Stimulated activated naive B cell treated with anti-CD40 and anti-IgM and Interleukin-4, amounts not matched to agents 10 μg/mL and 1 μg/mL and 100 μg/mL, for 72 hours (primary cell): ENCODE measurements around the gene PAK6.

Experiments
- ATAC-seq, 2 donors: fragments of 150-1000 bp; cut with Tn5 transposase; replicated peaks; 2 replicates each; pipeline ENCODE4 v1.10.0; 2021; ENCODE audit warnings: moderate library complexity in 1 of 2
- DNase-seq: peaks from one replicate; pipeline ENCODE4 v3.0.0; 2021
- H3K27ac Mint-ChIP-seq: one replicate; pipeline ENCODE4 v1.8.0; 2022; ENCODE audit warnings: mild to moderate bottlenecking, mixed read lengths
- H3K27me3 Mint-ChIP-seq, 2 donors: one replicate each; pipeline ENCODE4 v1.8.0; 2022; ENCODE audit warnings: mixed read lengths in 2 of 2
- H3K36me3 Mint-ChIP-seq, 2 donors: one replicate each; pipeline ENCODE4 v1.8.0; 2022; ENCODE audit warnings: mixed read lengths in 2 of 2, mild to moderate bottlenecking in 1 of 2
- H3K4me1 Mint-ChIP-seq, 2 donors: one replicate each; pipeline ENCODE4 v1.8.0; 2022; ENCODE audit warnings: mixed read lengths in 2 of 2, mild to moderate bottlenecking in 1 of 2
- H3K4me3 Mint-ChIP-seq, 2 donors: one replicate each; pipeline ENCODE4 v1.8.0; 2022; ENCODE audit warnings: mild to moderate bottlenecking in 2 of 2, mixed read lengths in 2 of 2, moderate library complexity in 1 of 2
- H3K9me3 Mint-ChIP-seq, 2 donors: one replicate each; pipeline ENCODE4 v1.8.0; 2022; ENCODE audit warnings: mixed read lengths in 2 of 2, mild to moderate bottlenecking in 1 of 2

The PAK6 gene

DNA sequence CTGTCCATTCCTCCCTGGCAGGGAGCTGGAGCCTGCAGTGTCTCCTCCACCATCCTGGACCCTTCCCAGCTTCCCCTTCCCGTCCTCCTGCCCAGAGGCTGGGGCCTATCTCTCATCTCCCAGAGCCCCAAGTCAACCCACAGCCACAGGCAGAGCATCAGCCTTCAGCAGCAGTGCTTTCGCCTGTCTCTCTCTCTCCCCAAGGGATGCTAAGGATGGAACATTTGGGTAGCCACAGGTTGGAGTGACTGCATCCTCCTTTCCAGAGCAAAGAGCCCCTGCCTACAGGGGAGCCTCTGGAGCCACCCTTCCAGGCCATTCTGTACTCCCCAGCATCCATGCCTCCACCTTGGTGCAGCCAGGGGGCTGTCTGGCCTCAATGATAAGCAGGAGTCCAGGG, 64.7 kb downstream of the PAK6 start:
- Mint-ChIP-seq H3K36me3 (peaks cover 44 to 55% of the 10 kb centered on the region in 2 donors), H3K4me1 (peaks cover 15 to 32% of the 10 kb centered on the region in 2 donors), H3K27me3 (no peaks in the 10 kb centered on the region), H3K9me3 (peaks cover 0 to 4% of the 10 kb centered on the region in 2 donors), H3K4me3 (no peak overlapping the region), H3K27ac (no peak overlapping the region)
- no peak for ATAC-seq
- no peak for DNase-seq

- Mint-ChIP-seq H3K27me3 (no peaks in the 10 kb centered on the region), H3K4me1 (peaks cover 26 to 48% of the 10 kb centered on the region in 2 donors), H3K4me3 (no peak overlapping the region), H3K27ac (peak overlapping the region; percentile 51), H3K36me3 (peaks cover 31 to 38% of the 10 kb centered on the region in 2 donors), H3K9me3 (peaks cover 0 to 2% of the 10 kb centered on the region in 2 donors)
- ATAC-seq (no peak), DNase-seq (no peak)
These were observed 66.4 kb downstream of the PAK6 start for GRCh38 chr15:40305281-40305680.

DNA sequence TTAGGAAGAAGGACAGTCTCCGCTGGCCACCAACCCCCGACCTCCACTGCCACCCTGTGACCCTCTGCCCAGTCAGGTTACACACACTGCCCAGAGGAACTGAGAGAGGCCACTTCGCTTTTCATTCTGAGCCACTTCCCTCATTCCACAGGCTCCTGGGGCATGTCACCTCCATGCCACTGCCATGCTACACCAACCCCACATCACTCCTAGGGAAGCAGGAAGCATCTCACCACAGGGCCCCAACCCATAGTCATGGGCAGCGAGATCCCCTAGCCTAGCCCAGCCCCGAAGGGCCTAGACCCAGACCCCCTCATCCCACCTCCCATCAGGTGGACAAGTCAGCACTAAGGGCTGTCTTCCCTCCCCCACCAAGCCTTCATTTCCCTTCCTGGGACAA, 67.5 kb downstream of the PAK6 start:
- no peak for DNase-seq

GRCh38 chr15:40306908-40307307, 68.0 kb downstream of the PAK6 start:
- no peak for ATAC-seq
- H3K36me3 Mint-ChIP-seq = peaks cover 21 to 23% of the 10 kb centered on the region in 2 donors
- H3K4me3 Mint-ChIP-seq = peak overlapping the region; percentile 93 to 96

More for the DNA sequence above, 67.5 kb downstream of the PAK6 start:
- H3K4me3 Mint-ChIP-seq = peak overlapping the region; percentile 93 to 96
- H3K27me3 Mint-ChIP-seq = no peaks in the 10 kb centered on the region
- H3K27ac Mint-ChIP-seq = peak overlapping the region; percentile 70
- no peak for ATAC-seq
- peaks cover 26 to 48% of the 10 kb centered on the region in 2 donors for H3K4me1 Mint-ChIP-seq
- peaks cover 26 to 28% of the 10 kb centered on the region in 2 donors for H3K36me3 Mint-ChIP-seq
- H3K9me3 Mint-ChIP-seq = no peaks in the 10 kb centered on the region

DNA sequence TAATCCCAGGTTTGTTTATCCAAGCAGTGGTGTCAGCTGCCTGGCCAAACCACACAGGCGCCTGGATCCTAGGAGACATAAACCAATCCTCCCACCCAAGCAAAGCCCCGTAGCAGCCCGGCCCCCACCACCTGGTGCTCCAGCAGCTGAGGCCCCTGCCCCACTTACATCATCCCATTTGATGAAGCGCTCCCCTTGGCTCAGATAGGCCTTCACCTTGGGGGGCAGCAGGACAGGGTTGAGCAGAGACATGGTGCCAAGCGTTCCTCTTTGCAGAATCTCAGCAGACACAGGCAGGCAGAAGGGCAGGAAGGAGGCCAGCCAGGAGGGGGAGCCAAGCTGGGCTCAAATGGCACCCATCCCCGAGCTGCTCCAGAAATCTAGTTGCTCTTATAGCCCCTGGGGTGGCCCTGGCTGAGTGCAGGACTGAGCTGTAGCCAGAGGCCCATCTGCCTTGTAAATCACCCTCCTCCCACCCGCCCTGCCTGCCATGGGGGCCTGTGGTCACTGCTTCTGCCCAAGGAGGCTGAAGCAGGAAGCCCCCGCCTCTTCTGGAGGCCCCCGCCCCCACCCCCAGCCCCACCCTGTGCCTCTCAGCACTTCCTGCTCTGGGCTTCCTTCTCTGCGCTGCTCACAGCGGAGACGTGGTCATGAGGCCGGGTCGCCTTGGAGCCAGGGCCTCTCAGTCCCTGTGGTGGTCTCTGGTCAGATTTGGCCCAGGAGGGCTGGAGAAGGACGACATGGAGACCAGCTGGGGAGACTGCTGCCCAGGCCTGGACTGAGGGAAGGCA, 68.8 kb downstream of the PAK6 start, which contains the start of gene PLCB2:
Gene PLCB2 (minus strand): TSS at position 515 of the 791 bp plus-strand sequence. CDS start 263 bp downstream, at position 252.
- peak; percentile 49 for DNase-seq
- H3K4me3 Mint-ChIP-seq = peak within 1 kb of the TSS; percentile 93 to 96
- H3K9me3 Mint-ChIP-seq = no peaks in the 10 kb centered on the region
- no peaks in the 10 kb centered on the region for H3K27me3 Mint-ChIP-seq
- peaks cover 23 to 41% of the 10 kb centered on the region in 2 donors for H3K4me1 Mint-ChIP-seq
- peak; percentile 80 to 81 for ATAC-seq
- peaks cover 17 to 18% of the 10 kb centered on the region in 2 donors for H3K36me3 Mint-ChIP-seq
- H3K27ac Mint-ChIP-seq = peak within 1 kb of the TSS; percentile 99

More at GRCh38 chr15:40306908-40307307, 68.0 kb downstream of the PAK6 start:
- H3K27me3 Mint-ChIP-seq = no peaks in the 10 kb centered on the region
- H3K27ac Mint-ChIP-seq = peak overlapping the region; percentile 70
- peaks cover 23 to 43% of the 10 kb centered on the region in 2 donors for H3K4me1 Mint-ChIP-seq
- no peak for DNase-seq
- H3K9me3 Mint-ChIP-seq = no peaks in the 10 kb centered on the region

DNA sequence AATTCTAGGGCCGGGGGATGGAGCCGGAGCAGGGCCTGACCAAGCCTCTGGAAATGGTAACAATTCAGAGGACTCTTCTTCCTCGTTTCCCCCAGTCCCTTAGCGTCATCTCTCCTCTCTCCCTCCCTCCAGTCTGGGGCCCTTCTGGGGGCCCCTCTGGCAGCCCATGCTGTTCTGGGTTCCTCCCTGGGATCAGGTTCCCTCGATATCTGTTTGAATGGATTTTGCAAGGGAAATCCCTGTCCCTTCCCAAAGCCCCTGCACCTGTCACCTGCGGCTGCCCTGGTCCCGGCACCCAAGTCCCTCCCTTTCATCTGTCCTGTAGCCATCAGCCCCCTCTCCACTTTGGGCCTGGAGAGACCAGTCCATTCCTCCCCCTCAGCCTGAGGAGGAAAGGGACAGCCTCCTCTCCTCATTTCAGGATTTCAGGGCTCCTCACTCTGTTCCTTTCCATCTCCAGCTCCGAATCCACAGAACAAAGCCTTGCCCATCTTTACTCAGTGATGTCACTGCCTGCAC, 70.5 kb downstream of the PAK6 start:
- no peak for ATAC-seq
- no peak for DNase-seq
- Mint-ChIP-seq H3K27ac (peak overlapping the region; percentile 99), H3K36me3 (peaks cover 2 to 3% of the 10 kb centered on the region in 2 donors), H3K9me3 (no peaks in the 10 kb centered on the region), H3K4me1 (peaks cover 23 to 46% of the 10 kb centered on the region in 2 donors), H3K4me3 (peak overlapping the region; percentile 93 to 96), H3K27me3 (no peaks in the 10 kb centered on the region)

- peak; percentile 26 to 44 for ATAC-seq
- peak; percentile 39 for DNase-seq
- H3K4me1 Mint-ChIP-seq = peaks cover 23 to 46% of the 10 kb centered on the region in 2 donors
These were observed 71.4 kb downstream of the PAK6 start for GRCh38 chr15:40310001-40310959.

DNA sequence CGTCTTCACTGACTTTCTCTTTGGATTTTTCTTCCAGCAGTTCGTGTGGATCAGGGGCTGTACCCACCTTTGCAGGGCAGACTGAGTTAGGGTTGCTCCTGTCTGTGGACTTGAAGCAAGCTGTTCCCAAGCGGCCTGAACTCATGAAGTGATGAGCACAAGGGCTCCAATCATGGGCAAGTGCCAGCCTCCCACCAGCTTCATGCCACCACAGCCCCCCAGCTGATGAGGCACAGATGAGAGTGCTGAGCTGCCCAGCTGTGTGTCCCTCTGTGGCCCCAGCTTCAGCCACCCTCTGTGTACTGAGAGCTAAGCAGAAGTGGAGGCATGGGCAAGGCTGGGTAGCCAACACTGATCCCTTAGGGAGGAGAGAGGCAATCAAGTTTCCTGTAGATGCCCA, 72.1 kb downstream of the PAK6 start:
- no peak for DNase-seq
- Mint-ChIP-seq H3K4me1 (peaks cover 21 to 43% of the 10 kb centered on the region in 2 donors), H3K27me3 (peaks cover 8 to 11% of the 10 kb centered on the region in 2 donors), H3K27ac (no peak overlapping the region), H3K9me3 (no peaks in the 10 kb centered on the region), H3K4me3 (no peak overlapping the region), H3K36me3 (peaks cover 0 to 2% of the 10 kb centered on the region in 2 donors)
- ATAC-seq = no peak

More at GRCh38 chr15:40310001-40310959, 71.4 kb downstream of the PAK6 start:
- peaks cover 1 to 4% of the 10 kb centered on the region in 2 donors for H3K27me3 Mint-ChIP-seq
- H3K4me3 Mint-ChIP-seq = peak overlapping the region in 1 of 2 donors; percentile 93
- H3K36me3 Mint-ChIP-seq = peaks cover 0 to 2% of the 10 kb centered on the region in 2 donors
- H3K27ac Mint-ChIP-seq = peak overlapping the region; percentile 38
- no peaks in the 10 kb centered on the region for H3K9me3 Mint-ChIP-seq

DNA sequence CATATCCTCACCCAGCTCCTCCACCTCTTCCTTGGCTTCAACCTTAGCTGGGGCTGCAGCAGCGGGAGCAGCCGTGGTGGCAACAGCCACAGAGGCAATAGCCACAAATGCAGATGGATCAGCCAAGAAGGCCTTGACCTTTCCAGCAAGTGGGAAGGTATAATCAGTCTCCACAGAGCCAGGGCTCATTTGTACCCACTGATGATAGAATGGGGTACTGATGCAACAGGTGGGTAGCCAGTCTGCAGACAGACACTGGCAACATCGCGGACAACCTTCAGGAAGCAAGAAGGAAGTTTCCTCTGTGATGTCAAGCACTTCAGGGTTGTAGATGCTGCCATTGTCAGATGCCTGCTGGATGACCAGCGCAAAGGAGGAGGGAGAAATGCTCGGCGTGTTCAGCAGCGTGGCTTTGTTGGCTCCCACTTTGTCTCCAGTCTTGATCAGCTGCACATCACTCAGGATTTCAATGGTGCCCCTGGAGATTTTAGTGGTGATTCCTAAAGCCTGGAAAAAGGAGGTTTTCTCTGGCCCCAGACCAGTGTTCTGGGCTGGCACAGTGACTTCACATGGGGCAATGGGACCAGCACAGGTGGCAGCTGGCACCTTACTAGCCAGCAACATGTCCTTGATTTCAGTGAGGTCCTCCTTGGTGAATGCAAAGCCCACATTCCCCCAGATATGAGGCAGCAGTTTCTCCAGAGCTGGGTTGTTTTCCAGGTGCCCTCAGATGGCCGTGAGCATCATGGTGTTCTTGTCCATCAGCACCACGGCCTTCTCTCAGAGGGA, 73.7 kb downstream of the PAK6 start:
- no peak overlapping the region for H3K27ac Mint-ChIP-seq
- H3K4me3 Mint-ChIP-seq = no peak overlapping the region
- DNase-seq (no peak), ATAC-seq (no peak)
- H3K36me3 Mint-ChIP-seq = peaks cover 0 to 2% of the 10 kb centered on the region in 2 donors
- peaks cover 17 to 42% of the 10 kb centered on the region in 2 donors for H3K4me1 Mint-ChIP-seq
- no peaks in the 10 kb centered on the region for H3K9me3 Mint-ChIP-seq
- peaks cover 10 to 11% of the 10 kb centered on the region in 2 donors for H3K27me3 Mint-ChIP-seq

DNA sequence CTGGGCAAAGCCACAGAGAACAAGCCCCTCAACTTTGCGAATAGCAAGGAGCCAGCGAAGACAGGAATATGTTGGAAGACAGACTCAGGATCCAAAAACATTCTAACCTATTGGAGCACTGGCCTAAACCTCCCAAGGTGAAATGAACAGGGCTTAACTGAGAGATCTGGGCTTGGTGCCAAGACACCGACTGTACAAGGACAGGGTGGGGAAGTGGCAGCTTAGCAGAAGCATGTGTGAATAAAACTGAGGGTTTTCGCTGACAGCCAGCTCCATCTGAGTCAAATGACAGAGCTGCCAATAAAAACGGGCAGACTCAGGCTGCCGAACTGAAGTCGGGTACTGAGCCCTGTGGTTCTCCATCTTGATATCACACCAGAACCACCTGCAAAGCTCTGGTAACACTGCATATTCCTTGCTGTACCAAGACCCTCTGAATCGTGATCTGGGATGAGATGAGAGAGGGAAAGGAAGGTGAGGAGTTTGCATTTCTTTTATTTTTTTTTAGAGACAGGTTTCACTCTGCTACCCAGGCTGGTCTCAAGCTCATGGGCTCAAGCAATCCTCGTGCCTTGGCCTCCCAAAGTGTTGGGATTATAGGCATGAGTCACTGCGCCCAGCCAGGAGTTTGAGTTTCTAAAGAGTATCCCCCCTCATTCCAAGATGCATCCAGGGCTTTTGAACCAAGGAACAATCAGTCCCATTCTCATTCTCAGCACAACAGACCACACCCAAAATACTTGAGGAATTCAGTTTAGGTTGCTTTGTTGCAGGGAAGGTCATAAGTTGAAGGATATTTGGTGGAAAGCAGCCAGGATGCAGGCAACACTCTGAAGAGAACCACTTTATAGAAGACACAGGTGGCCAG, 74.9 kb downstream of the PAK6 start:
- no peaks in the 10 kb centered on the region for H3K9me3 Mint-ChIP-seq
- DNase-seq (no peak), ATAC-seq (peak in 1 of 2 donors; percentile 33)
- H3K27me3 Mint-ChIP-seq = peaks cover 10 to 11% of the 10 kb centered on the region in 2 donors
- no peak overlapping the region for H3K4me3 Mint-ChIP-seq
- H3K36me3 Mint-ChIP-seq = no peaks in the 10 kb centered on the region
- peaks cover 15 to 33% of the 10 kb centered on the region in 2 donors for H3K4me1 Mint-ChIP-seq
- peak overlapping the region; percentile 62 for H3K27ac Mint-ChIP-seq

GRCh38 chr15:40314723-40315276, 75.9 kb downstream of the PAK6 start:
- Mint-ChIP-seq H3K4me3 (no peak overlapping the region), H3K4me1 (peaks cover 6 to 22% of the 10 kb centered on the region in 2 donors), H3K9me3 (no peaks in the 10 kb centered on the region), H3K36me3 (no peaks in the 10 kb centered on the region), H3K27me3 (peaks cover 10 to 11% of the 10 kb centered on the region in 2 donors), H3K27ac (no peak overlapping the region)
- DNase-seq (no peak), ATAC-seq (no peak)

GRCh38 chr15:40316931-40317330, 78.1 kb downstream of the PAK6 start:
- Mint-ChIP-seq H3K27ac (no peak overlapping the region), H3K4me1 (peaks cover 9 to 28% of the 10 kb centered on the region in 2 donors), H3K4me3 (peak overlapping the region in 1 of 2 donors; percentile 18), H3K9me3 (no peaks in the 10 kb centered on the region), H3K27me3 (peaks cover 10 to 11% of the 10 kb centered on the region in 2 donors), H3K36me3 (no peaks in the 10 kb centered on the region)
- DNase-seq (no peak), ATAC-seq (peak; percentile 33 to 49)
